GM12865 (cell line): Measurements from ENCODE around the gene XRN1.
"Not testable (repeated sequence)": the region's sequence is repeated elsewhere in the genome, so short reads cannot be mapped to it uniquely, and the experiment has no call there.

Experiments used
- DNase-seq: peaks from one replicate; pipeline ENCODE4 v3.0.0; 2010; ENCODE audit warnings: low read depth
- H3K4me3 ChIP-seq: 2 replicates; pipeline ENCODE4 v1.5.1; 2011; ENCODE audit warnings: mild to moderate bottlenecking, low read depth, low read length, control low read depth
- CTCF ChIP-seq: IDR thresholded peaks from 2 replicates; pipeline ENCODE4 v1.5.1; 2011; ENCODE audit warnings: low read length, control low read depth, low read depth, inconsistent platforms; ENCODE audit not compliant: insufficient read depth; ENCODE audit errors: missing control alignments

The XRN1 gene

DNA sequence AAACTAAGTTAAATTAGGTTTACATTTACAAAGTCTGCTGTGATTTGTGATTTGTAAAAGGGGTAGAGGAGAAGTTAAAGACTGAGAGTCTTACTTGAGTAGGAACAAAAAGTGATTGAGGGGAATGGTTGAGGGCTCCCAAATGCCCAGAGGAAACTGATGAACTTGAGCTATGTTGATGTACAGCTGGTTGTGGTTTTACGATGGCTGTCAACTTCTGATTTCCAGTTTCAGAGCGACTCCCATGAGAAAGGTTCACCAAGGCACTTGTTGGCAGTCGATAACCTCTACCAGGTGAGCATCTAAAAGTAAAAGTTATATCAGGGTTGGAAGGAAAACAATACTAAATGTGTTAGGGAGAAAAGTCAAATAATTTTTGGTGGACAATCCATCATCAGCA lies 91.0 kb downstream of the XRN1 start:
- peak; percentile 62 for DNase-seq
- H3K4me3 ChIP-seq, result no peak overlapping the region
- no peak for TF ChIP-seq CTCF

GRCh38 chr3:142355692-142356091 lies 92.1 kb downstream of the XRN1 start:
- peak; percentile 60 for DNase-seq
- no peak for TF ChIP-seq CTCF
- no peak overlapping the region for H3K4me3 ChIP-seq

DNA sequence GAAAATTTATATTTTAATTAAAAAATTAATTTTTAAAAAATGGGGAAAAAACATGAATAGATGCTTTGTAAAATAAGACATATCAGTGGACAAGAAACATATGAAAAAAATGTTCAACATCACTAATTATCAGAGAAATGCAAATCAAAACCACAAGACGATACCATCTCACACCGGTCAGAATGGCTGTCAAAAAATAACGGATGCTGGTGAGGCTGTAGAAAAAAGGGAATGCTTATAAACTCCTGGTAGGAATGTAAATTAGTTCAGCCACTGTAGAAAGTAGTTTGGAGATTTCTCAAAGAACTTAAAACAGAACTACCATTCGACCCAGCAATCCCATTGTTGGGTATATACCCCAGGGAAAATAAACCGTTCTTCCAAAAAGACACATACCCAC lies 93.8 kb downstream of the XRN1 start:
- no peak overlapping the region for H3K4me3 ChIP-seq
- no peak for DNase-seq
- no peak for TF ChIP-seq CTCF

- no peak overlapping the region for H3K4me3 ChIP-seq
- DNase-seq, result no peak
- no peak for TF ChIP-seq CTCF
Observed at GRCh38 chr3:142353571-142353970, 94.3 kb downstream of the XRN1 start.

DNA sequence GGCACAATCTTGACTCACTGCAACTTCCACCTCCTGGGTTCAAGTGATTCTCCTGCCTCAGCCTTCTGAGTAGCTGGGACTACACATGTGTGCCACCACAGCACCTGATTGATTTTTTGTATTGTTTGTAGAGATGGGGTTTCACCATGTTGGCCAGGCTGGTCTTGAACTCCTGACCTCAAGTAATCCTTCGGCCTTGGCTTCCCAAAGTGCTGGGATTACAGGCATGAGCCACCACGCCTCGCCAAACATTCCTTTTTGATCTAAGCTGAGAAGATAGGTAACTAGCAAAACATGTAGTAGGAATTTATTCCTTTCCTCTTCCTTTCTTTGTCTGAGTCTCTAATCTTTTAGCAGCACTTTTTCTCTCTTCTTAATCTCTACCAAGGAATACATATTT lies 95.1 kb downstream of the XRN1 start:
- not testable (repeated sequence) for H3K4me3 ChIP-seq, DNase-seq

DNA sequence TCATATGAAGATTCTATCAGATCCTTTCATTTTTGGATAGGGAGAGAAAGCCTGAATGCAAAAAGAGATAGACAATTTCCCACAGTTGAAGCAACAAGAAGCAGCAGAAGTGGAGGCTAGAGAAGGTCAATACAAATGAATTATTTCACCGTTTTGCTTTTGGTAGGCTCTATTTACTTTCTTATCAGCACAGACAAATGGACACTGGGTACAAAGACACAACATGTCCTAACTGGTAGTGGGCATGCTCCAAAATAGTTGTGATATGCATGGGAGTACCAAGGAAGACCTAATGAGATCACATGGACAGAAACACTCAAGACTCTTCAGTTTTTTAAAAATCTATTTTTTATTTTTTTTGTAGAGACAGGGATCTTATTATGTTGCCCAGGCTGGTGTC lies 99.4 kb downstream of the XRN1 start:
- no peak for TF ChIP-seq CTCF
- DNase-seq, result no peak
- H3K4me3 ChIP-seq, result no peak overlapping the region

DNA sequence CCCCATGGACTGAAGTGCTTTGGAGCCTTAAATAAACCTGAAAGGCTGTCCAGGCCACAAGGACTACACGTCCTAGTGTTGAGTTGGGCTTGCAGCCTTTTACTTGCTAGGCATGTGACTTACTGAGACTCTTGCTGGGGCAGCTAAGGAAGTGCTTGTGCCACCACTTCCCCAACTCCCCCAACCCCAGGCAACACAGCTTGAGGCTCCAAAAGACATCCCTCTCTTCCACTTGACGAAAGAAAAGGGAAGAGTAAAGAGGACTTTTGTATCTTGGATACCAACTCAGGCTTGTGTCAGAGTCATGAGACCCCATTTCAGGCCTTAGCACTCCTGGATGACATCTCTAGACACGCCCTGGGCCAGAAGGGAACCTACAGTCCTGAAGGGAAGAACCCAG lies 109.8 kb downstream of the XRN1 start:
- no peak for TF ChIP-seq CTCF
- DNase-seq, result no peak
- no peak overlapping the region for H3K4me3 ChIP-seq

DNA sequence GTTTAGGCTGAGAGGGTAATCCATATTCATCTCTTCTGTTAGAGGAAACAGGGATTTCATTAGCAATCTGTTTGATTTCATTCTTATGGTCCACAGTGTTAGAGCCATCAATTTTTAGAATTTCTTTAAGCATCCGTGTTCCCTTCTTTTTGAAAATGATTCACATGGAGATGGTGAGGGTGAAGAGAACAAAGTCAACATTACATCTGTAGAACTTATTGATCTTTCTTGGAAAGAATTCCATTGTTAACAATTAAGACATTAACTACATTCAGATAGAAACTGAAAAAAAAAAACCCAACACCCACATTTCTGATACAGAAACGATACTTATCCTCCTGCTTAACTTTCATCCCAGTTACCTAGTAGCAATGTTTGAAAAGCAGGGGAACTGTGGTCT lies 115.4 kb downstream of the XRN1 start:
- no peak for TF ChIP-seq CTCF
- no peak for DNase-seq
- no peak overlapping the region for H3K4me3 ChIP-seq

DNA sequence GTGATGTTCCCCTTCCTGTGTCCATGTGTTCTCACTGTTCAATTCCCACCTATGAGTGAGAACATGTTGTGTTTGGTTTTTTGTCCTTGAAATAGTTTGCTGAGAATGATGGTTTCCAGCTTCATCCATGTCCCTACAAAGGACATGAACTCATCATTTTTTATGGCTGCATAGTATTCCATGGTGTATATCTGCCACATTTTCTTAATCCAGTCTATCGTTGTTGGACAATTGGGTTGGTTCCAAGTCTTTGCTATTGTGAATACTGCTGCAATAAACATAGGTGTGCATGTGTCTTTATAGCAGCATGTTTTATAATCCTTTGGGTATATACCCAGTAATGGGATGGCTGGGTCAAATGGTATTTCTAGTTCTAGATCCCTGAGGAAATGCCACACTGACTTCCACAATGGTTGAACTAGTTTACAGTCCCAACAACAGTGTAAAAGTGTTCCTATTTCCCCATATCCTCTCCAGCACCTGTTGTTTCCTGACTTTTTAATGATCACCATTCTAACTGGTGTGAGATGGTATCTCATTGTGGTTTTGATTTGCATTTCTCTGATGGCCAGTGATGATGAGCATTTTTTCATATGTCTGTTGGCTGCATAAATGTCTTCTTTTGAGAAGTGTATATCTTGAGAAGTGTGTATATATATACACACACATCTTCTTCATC lies 123.4 kb downstream of the XRN1 start:
- DNase-seq, H3K4me3 ChIP-seq: not testable (repeated sequence)
